Brain microvascular endothelial cell (primary cell): ENCODE measurements around the gene SNN.

Experiments
- DNase-seq: peaks from one replicate; pipeline ENCODE4 v3.0.0-alpha.2; 2020
- H3K27ac ChIP-seq: fragments of 250-450 bp; sonication (Bioruptor Pico); 2 replicates; pipeline ENCODE4 v1.5.1; 2020; ENCODE audit warnings: mild to moderate bottlenecking, moderate library complexity
- H3K27me3 ChIP-seq: fragments of 250-450 bp; sonication (Bioruptor Pico); replicated peaks from 2 replicates; pipeline ENCODE4 v1.5.1; 2020; ENCODE audit warnings: mild to moderate bottlenecking
- H3K36me3 ChIP-seq: fragments of 250-450 bp; sonication (Bioruptor Pico); replicated peaks from 2 replicates; pipeline ENCODE4 v1.5.1; 2020; ENCODE audit warnings: mild to moderate bottlenecking
- H3K4me3 ChIP-seq: 2 replicates; pipeline ENCODE4 v1.5.1; 2011; ENCODE audit warnings: low read depth, mild to moderate bottlenecking, control low read depth, low read length, moderate library complexity
- in situ Hi-C: cut with HindIII; loops from 2 replicates; pipeline ENCODE4 v1.10.0; 2017; ENCODE audit warnings: low sequenced_read_pairs, low pct_ligation_motif_present
- TF ChIP-seq, protein P1 (sequence below): IDR thresholded peaks from 2 replicates; pipeline ENCODE4 v1.5.1; 2011; ENCODE audit warnings: low read depth, mild to moderate bottlenecking, moderate library complexity, low read length, control low read depth, inconsistent platforms; ENCODE audit errors: missing control alignments

Gene SNN

GRCh38 chr16:11627822-11628457, 40.3 kb upstream of the SNN start:
- TF ChIP-seq, protein P1, sequence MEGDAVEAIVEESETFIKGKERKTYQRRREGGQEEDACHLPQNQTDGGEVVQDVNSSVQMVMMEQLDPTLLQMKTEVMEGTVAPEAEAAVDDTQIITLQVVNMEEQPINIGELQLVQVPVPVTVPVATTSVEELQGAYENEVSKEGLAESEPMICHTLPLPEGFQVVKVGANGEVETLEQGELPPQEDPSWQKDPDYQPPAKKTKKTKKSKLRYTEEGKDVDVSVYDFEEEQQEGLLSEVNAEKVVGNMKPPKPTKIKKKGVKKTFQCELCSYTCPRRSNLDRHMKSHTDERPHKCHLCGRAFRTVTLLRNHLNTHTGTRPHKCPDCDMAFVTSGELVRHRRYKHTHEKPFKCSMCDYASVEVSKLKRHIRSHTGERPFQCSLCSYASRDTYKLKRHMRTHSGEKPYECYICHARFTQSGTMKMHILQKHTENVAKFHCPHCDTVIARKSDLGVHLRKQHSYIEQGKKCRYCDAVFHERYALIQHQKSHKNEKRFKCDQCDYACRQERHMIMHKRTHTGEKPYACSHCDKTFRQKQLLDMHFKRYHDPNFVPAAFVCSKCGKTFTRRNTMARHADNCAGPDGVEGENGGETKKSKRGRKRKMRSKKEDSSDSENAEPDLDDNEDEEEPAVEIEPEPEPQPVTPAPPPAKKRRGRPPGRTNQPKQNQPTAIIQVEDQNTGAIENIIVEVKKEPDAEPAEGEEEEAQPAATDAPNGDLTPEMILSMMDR, result no peak
- H3K36me3 ChIP-seq, result no peaks in the 10 kb centered on the region
- H3K4me3 ChIP-seq, result no peak overlapping the region
- H3K27me3 ChIP-seq, result no peaks in the 10 kb centered on the region
- in situ Hi-C loops, result no loop called here
- no peak overlapping the region for H3K27ac ChIP-seq
- no peak for DNase-seq

- Histone ChIP-seq H3K27me3 (no peaks in the 10 kb centered on the region), H3K36me3 (no peaks in the 10 kb centered on the region), H3K4me3 (no peak overlapping the region), H3K27ac (no peak overlapping the region)
- in situ Hi-C loops, result no loop called here
- peak; percentile 27 for DNase-seq
- TF ChIP-seq, protein P1, result no peak
Measured at GRCh38 chr16:11629071-11630030, 38.9 kb upstream of the SNN start.

DNA sequence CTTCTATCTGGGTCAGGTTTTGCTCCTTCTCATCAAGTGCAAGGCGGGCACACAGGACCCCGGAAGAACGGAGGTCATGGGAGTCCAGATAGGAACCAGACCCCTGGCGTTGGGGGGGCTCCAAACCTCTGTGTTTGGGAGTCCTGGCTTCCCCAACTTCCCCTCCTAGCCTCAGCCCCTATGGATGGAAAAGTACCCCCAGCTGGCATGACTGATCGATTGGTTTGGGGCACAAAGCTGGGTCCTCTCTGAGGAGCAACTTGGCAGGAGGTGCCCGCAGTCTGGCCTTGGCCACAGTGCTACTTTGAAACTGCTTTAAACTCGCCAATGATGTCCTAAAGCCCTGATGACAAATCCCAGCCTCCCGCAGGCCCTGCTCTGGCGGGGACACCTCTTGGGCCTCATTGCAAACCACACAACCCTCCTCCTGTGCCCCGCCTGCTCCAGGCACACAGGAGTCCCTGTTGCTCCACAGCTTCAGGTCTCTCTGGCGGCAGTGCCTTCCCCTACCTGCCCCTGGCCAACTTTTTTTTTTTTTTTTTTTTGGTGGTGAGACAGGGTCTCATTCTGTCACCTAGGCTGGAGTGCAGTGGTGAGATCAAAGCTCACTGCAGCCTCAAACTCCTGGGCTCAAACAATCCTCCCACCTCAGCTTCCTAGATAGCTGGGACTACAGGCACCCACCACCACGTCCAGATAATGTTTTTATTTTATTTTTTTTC, 38.0 kb upstream of the SNN start:
- no peak overlapping the region for H3K27ac ChIP-seq
- H3K27me3 ChIP-seq, result no peaks in the 10 kb centered on the region
- no peak overlapping the region for H3K4me3 ChIP-seq
- TF ChIP-seq, protein P1, result no peak
- no peaks in the 10 kb centered on the region for H3K36me3 ChIP-seq
- in situ Hi-C loops, result no loop called here
- no peak for DNase-seq

DNA sequence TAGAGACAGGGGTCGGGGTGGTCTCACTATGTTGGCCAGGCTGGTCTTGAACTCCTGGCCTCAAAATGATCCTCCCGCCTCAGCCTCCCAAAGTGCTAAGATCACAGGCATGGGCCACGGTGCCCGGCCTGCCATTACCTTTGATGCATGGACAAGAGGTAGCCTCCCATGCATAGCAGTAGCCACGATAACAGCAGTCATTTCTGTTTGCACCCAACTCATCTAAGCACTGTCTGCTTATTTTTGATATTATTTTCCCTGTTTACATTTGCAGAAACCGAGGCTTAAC, 37.5 kb upstream of the SNN start:
- in situ Hi-C loops, result no loop called here
- TF ChIP-seq, protein P1, result no peak

GRCh38 chr16:11631214-11631613, 37.0 kb upstream of the SNN start:
- Histone ChIP-seq H3K27ac (no peak overlapping the region), H3K4me3 (no peak overlapping the region), H3K27me3 (no peaks in the 10 kb centered on the region), H3K36me3 (no peaks in the 10 kb centered on the region)
- TF ChIP-seq, protein P1, result no peak
- in situ Hi-C loops, result no loop called here
- DNase-seq, result no peak

More for the DNA sequence above, 37.5 kb upstream of the SNN start:
- DNase-seq, result no peak
- H3K27me3 ChIP-seq, result no peaks in the 10 kb centered on the region
- H3K27ac ChIP-seq, result no peak overlapping the region
- no peak overlapping the region for H3K4me3 ChIP-seq
- H3K36me3 ChIP-seq, result no peaks in the 10 kb centered on the region
